ENCODE results near the gene ZCCHC24. TPM values are rescaled to one million over a fixed set of nuclear protein-coding genes. Genes with fewer than 3 reads are reported as not detected.

Gene ZCCHC24
- total and polyA plus RNA-seq, 3 donors from 2014 or later, result 27.7 to 38.6 (median 31.3) TPM

DNA sequence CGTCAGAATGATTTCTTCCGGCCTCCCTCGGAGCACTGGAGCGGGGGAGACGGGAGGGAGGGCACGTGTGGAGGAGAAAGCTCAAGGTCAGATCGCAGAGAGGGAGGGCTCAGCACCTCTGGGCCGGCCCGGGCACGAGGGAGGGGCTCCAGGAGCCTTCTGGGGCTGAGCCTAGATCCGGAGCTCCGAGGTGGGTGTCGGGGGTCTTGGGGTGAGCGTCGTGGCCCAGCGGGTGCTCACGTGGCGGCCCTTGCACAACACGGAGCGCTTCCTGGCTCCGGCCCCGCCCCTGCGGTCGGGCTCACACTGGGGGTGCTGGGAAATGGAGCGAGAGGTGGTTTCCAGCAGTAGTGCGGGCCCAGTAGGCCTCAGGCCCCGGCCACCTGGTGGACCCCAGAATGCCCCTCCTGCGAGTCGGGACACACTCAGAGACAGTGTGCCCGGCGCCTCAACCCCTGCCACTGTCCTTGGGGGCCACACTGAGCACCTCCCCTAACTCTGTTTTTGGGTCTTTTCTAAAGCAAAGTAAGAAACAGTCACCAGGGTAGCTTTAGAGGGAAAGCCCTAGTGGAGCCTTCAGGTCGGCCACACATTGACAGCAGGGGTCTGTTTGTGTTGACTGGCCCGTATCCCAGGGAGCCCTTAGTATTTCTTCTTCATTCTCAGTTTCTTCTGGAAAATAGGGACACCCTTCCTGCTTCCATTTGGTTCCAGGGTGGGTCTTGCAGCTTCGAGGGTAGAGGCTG lies 97.4 kb downstream of the ZCCHC24 start:
- Histone ChIP-seq H3K9me3 (no peaks in the 10 kb centered on the region), H3K4me3 (peak overlapping the region; percentile 85 to 87), H3K36me3 (ENCODE audit: low read depth, missing control alignments) (no peaks in the 10 kb centered on the region), H3K27me3 (no peaks in the 10 kb centered on the region), H3K27ac (peak overlapping the region; percentile 63 to 88), H3K4me1 (peaks cover 24% of the 10 kb centered on the region)
- WGBS, 2 donors, result 7 to 27% methylated on average over 8 to 34 of the region's 34 CpGs
- peak; percentile 64 for DNase-seq
- intact Hi-C loops (cut with DNase I; ENCODE audit: low total_unique reads), result no loop called here
- TF ChIP-seq POLR2A (IDR thresholded peaks at IDR 0.05), result no peak
- TF ChIP-seq, protein P1, sequence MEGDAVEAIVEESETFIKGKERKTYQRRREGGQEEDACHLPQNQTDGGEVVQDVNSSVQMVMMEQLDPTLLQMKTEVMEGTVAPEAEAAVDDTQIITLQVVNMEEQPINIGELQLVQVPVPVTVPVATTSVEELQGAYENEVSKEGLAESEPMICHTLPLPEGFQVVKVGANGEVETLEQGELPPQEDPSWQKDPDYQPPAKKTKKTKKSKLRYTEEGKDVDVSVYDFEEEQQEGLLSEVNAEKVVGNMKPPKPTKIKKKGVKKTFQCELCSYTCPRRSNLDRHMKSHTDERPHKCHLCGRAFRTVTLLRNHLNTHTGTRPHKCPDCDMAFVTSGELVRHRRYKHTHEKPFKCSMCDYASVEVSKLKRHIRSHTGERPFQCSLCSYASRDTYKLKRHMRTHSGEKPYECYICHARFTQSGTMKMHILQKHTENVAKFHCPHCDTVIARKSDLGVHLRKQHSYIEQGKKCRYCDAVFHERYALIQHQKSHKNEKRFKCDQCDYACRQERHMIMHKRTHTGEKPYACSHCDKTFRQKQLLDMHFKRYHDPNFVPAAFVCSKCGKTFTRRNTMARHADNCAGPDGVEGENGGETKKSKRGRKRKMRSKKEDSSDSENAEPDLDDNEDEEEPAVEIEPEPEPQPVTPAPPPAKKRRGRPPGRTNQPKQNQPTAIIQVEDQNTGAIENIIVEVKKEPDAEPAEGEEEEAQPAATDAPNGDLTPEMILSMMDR (IDR thresholded peaks at IDR 0.05), result peak in 1 of 3 experiments; percentile 9

- H3K27ac ChIP-seq, result peak within 1 kb of the TSS; percentile 63 to 88
- intact Hi-C loops (cut with DNase I; ENCODE audit: low total_unique reads), result no loop called here
- H3K4me3 ChIP-seq, result peak within 1 kb of the TSS; percentile 85 to 87
- H3K36me3 ChIP-seq (ENCODE audit: low read depth, missing control alignments), result no peaks in the 10 kb centered on the region
- WGBS, 2 donors, result 1% methylated on average over 29 to 57 of the region's 77 CpGs
- peaks cover 24% of the 10 kb centered on the region for H3K4me1 ChIP-seq
- peak; percentile 97 for DNase-seq
- H3K9me3 ChIP-seq, result no peaks in the 10 kb centered on the region
- TF ChIP-seq, protein P1 (IDR thresholded peaks at IDR 0.05), result peak; percentile 98 to 99 (median 99)
- no peak for TF ChIP-seq POLR2A (IDR thresholded peaks at IDR 0.05)
- H3K27me3 ChIP-seq, result no peaks in the 10 kb centered on the region
These were observed 98.1 kb downstream of the ZCCHC24 start, which contains the start of gene PPIF for GRCh38 chr10:79347226-79347893. PPIF (plus strand) TSS chr10:79347469; CDS start chr10:79347549, 80 bp downstream.

DNA sequence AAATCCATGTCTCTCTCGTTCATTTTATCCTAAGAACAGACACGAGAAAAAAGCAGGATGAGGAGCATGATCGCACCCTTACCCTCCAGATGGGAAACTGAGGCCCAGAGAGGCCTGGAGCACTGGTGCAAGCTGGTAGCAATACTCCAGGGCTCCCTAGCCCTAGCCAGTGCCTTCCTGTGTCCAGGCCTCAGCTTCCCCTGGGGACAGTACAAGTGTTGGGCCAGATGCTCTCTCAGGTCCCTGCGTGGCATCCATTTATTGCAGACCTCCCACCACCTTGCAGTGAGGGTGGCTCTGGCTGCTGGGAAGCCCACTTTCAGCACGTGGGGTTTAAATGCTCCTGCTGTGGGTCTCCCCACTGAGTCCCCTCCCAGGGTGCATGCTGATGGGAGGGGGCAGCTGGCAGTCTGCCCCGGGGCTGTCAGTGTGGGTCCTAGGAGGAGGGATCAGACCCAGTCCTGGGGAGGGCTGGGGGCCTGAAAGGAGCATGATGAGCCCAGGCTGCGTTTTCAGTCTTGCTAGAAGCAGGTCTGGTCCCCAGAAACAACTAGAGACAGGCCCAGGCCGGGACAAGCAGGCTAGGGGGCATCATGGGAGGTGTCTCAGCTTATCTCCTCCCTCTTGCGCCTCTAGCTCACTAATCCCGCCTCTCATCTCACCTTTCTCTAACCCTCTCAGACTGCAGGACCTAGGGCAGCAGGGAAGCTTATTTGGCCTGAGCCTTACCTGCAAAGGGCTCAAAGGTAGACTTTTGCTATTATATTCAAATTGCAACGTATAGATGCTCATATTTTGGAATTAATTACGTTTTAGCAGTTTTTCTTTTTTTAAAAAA lies 98.8 kb downstream of the ZCCHC24 start:
- Histone ChIP-seq H3K4me1 (peaks cover 24% of the 10 kb centered on the region), H3K36me3 (ENCODE audit: low read depth, missing control alignments) (no peaks in the 10 kb centered on the region), H3K27ac (no peak overlapping the region), H3K4me3 (no peak overlapping the region), H3K9me3 (no peaks in the 10 kb centered on the region), H3K27me3 (no peaks in the 10 kb centered on the region)
- WGBS, 2 donors, result 53 to 59% methylated on average over 11 to 12 of the region's 12 CpGs
- TF ChIP-seq, protein P1 (IDR thresholded peaks at IDR 0.05), result no peak
- DNase-seq, result no peak
- intact Hi-C loops (cut with DNase I; ENCODE audit: low total_unique reads), result no loop called here

- whole genome bisulfite sequencing, 2 donors, result 95 to 100% methylated on average over 1 to 2 of the region's 2 CpGs
- no peak for DNase-seq
- Histone ChIP-seq H3K4me1 (peaks cover 30% of the 10 kb centered on the region), H3K27ac (no peak overlapping the region), H3K27me3 (no peaks in the 10 kb centered on the region), H3K4me3 (no peak overlapping the region), H3K9me3 (no peaks in the 10 kb centered on the region), H3K36me3 (ENCODE audit: low read depth, missing control alignments) (no peaks in the 10 kb centered on the region)
- TF ChIP-seq, protein P1 (IDR thresholded peaks at IDR 0.05), result no peak
- TF ChIP-seq POLR2A (IDR thresholded peaks at IDR 0.05), result no peak
- intact Hi-C loops (cut with DNase I; ENCODE audit: low total_unique reads), result no loop called here
These were observed 99.4 kb downstream of the ZCCHC24 start for GRCh38 chr10:79346012-79346340.

Data from testis (tissue), 3 donors.